Measurements from ENCODE around the gene PPM1H. TPM values are rescaled to one million over a fixed set of nuclear protein-coding genes. Genes with fewer than 3 reads are reported as not detected.
A peak's percentile ranks its signal among the peaks of the same experiment; 100 is the strongest.
"Not testable (repeated sequence)": the region's sequence is repeated elsewhere in the genome, so short reads cannot be mapped to it uniquely, and the experiment has no call there.

PPM1H gene
- total RNA-seq, 1 donor from 2014 or later, result 4.5 TPM

DNA sequence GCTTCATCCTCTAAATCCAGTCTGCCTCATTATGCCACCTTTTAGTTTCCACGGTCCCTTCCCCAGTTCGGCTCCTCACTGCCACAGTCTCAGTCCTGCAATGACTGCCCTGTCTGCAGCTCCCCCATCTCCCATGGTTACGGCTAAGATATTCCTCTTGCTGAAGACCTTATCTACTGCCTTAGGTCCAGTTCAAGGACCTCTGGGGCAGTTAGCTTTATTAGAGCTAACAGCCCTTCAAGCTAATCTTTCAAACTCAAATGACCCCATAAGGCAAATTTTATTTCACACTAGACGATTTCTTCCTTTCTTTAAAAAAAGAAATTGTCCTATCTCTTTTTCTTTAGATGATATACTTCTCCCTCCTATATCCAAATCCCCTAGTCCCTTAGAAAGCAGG is 253.6 kb downstream of the PPM1H start:
- no peak for DNase-seq

DNA sequence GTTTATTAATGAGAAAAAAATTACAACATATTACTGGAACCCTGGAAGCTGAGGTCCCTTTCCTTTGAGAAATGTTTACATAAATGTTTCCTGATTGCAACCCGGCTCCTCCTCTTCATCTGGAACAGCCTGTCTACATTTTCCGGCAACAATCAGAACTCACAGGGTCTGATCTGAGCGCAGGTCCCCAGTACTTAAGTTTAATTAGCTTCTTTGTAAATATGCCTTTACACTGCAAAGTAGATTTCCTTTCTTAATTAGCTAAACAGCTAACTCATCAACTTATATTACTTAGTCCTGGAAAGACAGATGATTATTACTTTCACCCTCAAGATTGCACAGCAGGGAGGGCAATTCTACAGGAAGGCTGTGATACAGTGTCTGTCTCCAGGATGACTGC is 255.3 kb downstream of the PPM1H start:
- no peak for DNase-seq

DNA sequence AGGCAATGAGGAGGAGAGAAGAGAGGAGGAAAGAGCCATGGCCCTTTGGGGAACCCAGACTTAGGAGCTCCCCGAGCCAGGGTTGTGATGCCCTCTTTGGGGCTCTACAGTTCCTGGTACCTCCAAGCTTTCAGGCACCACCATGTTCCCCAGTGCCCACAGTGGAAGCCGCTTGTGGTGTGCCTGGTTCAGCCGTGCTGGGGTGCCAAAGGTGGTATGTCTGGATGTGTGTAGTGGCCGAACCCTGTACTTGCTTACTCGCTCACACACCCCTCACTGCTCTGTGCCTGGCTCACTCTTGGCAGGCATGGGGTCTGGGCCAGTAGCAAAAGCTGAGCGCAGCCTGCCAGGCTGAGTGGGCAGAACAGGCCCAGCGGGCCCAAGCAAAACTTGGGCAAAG is 257.6 kb downstream of the PPM1H start:
- no peak for DNase-seq

DNA sequence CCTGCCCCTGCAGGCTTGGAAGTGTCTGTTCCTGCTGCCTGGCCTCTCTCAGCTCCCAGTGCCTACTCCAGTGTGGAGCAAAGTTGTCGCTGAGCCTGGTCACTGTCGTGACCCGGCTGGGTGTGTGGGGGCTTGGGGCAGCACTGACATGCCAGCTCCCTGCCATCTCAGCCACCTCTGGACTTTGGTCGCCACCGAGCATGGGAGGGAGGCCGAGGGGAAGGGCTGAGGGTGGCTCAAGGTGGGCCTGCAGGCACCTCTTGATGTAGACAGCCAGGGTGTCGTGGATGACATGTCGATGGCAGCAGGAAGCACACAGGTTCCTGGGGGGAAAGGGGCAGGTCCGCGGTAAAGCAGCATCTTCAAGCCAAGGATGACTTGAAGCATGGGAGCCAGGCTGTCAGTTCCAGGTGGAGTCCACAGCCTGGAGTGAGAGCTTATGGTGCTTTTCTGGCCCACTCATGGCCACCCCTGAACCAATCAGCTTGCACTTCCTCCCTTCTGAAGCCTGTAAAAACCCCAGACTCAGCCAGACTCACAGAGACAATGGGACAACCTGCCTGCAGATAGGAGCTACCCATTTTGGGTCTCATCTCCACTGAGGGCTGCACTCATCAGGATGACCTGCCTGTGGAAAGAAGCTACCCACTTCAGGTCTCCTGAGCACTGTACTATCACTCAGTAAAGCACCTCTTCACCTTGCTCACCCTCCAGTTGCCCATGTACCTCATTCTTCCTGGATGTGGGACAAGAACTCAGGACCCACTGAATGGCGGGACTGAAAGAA is 258.2 kb downstream of the PPM1H start:
- no peak for DNase-seq

DNA sequence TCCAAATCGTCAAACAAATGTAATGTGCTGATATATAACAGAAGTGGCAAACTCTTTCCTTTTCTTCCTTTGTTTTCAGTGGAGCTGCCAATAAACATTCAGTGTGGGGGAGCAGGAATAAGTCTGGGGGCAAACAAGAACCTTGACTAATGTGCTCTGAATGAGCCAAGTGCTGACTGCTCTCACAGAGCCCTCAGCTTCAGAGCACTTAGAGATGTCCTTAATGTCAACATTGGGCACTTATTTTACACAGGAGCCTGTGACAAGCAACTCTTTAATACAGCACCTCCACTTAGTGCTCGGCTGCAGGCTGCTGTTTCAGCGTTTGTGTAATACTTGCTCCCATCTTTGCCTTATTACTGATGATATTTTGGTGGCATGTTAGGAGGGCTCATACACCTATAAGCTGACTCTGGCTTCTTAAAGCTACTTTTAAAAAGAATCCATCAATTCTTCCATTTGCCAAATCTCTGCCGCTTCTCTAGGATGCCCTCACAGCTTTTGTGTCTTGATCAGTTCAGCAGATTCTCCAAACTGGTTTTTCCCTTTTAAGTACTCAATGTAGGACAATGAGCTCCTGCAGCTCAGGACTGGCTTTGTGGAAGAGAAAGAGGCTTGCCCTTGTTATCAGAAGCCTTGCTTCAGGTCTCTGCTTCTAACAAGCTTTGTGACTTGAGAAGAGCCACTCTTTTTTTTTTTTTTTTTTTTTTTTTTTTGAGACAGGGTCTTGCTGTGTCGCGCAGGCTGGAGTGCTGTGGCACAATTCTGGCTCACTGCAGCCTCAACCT is 261.7 kb downstream of the PPM1H start:
- DNase-seq, result peak; percentile 49

DNA sequence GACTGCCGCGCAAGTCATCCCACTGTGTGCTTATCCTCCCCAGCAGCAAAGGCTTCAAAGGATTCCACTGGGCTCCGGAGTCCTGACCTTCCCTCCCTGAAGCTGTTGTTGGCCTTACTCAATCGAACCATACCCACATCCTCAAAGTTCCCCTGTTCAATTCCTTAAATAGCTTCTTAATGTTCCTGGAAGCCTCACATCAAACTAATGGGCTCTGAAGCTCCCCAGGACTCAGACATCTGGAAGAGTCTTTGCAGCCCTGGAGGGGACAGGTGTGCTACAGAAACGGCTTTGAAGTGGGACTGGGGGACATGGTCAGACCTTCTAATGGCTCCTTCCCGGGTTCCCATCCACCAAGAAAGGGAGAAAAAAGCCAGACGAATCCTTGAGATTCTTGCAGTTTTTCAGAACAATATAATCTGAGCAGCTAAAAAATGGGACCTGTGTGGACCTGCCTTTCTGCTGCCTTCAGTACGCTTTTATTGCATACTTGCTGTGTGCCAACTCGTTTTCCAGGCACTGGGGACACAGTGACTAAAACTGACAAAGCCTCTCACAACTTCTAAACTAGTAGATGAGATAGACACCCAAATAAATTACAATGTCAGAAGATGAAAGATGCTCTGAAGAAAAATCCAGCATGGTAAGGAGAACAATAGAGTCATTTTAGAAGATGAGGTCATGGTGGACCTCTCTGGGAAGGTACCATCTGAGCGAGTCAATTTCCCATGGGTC is 263.8 kb downstream of the PPM1H start:
- no peak for DNase-seq

DNA sequence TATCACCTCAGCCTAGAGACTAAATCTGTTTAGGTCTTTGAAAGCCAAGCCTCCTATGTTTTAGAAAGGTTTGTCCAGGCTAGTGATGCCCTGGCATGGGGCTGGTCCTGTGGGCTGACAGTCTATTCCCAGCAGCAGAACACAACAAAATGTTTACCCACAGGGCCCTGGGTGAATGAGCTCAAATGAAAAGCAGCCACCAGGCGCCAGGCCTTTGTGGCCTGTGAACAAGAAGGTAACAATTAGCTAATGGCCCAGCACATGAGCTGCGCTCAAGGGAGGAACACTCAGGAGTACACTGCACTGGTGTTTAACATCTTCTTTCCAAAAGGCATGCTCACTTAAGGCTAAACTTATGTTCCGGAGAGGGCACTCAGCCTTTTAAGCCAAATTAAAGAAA is 266.2 kb downstream of the PPM1H start:
- DNase-seq, result no peak

DNA sequence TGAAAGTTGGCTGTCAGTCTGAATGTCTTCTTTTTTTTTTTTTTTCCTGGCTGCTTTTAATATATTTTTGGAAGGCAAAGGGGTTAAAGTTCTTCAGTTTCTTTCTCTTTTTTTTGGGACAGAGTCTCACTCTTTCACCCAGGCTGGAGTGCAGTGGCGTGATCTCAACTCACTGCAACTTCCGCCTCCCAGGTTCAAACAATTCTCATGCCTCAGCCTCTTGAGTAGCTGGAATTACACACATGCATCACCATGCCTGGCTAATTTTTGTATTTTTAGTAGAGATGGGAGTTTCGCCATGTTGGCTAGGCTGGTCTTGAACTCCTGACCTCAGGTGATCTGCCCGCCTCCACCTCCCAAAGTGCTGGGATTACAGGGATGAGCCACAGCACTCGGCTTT is 270.0 kb downstream of the PPM1H start:
- DNase-seq, result not testable (repeated sequence)

DNA sequence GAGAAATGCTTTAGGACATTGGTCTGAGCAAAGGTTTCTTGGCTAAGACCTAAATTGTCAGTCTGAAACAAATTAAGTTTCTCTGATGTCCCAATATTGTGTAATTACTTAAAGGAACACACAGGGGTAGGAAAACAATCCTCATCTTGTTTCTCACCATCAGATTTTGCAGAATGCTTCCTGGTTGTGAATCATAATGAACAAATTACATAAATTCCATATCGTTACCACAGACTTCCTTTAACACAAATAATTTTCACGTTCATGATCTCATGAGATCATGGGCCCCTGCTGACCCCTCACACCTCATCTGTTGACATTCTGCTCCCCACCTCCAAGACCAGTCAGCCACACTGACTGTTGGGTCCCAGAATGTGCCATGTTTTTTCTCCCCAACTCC is 274.2 kb downstream of the PPM1H start:
- DNase-seq, result no peak

DNA sequence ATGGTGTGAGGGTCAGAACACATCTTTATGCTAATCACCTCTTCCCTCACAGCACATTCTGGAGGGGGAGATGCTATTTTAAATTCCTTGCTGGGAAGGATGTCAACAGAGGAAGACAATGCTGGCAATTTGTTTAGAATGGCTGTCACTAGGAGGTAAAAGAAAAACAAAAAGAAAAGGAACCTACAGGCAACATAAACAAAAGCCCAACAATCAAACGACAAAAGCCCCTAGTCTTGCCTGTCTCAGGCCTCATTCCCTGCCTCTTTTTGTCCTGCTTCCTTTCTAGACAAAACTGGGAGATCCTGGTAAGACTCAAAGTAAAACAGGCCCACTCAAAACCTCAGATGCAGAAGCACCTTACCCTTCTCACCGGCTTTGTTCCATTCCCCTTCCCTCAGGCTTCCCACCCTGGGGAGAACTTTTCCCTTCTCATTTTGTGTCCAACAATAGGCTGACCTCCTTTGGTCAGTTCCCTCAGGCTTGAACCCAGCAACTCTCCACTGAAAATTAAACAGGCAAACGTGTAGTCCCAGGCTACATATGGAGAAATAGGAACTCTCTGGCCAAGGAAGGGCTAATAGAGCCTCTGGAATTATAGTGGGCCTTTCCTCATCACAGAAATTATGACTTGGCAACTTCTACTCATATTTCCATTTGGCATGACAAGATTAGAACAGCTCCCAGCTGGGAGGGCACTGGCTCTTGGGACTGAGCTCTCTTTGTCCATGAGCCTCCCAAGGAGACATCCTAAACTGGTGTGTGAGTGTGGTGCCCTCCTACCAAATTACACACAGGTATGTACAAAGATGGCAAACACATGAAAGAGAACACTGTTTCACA is 275.3 kb downstream of the PPM1H start:
- no peak for DNase-seq

DNA sequence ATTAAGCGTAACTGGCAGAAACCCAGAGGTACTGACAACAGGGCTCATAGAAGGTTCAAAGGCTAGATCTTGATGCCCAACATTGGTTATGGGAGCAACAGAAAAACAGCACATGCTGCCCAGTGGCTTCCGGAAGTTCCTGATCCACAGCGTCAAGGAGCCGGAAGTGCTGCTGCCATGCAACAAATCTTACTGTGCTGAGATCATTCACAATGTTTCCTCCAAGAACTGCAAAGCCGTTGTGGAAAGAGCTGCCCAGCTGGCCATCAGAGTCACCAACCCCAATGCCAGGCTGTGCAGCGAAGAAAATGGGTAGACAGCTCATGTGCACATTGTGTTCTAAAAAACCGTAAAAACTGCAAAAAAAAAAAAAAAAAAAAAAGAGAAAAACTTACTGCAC is 276.0 kb downstream of the PPM1H start:
- peak; percentile 38 for DNase-seq

DNA sequence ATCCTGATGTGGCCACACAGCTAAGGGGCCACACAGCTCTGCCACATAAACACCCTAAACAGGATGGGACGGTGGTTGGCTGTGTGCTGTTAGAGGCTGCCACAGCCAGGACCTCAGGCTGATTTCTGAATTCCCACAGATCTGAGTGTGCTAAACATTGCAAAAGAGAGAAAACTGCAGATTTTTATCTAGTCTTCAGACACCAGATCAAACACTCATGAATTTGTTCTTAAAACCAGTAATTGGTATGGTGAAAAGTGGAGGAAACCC is 277.7 kb downstream of the PPM1H start:
- no peak for DNase-seq

DNA sequence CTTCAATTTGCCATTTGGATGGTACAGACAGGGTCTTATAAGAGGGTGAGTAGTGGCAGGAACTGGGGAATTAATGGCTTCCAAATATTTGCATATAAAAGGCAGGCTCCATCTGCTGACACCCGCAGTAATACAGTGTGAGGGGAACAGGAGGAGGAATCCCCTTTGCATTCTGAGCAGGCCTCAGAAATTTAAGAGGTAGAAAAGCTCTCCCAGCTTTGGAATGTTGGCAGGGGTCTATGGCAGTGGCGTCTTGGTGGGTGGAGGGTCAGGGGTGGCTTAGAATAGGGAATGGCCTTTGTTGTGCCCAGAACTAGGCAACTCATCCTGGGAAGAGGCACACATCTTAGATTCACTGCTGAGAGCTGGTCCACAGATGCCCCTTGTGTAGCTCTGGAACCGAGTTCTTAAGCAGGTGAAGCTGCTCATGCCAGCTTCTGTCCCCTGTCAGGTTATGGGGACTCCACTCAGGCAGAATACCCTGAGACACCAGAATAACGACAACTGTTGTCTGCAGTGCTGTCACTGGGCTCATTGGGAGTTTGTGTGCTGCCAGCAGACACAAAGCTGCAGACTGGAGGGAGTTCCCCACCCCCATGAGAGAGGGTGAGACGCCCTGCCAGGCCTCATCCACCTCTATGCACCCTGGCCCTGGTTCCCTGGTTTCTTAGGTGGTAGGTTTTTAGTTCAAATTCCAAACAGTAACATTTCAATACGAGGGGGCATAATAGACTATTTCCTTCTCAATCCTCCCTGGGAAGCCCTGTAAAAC is 278.2 kb downstream of the PPM1H start:
- no peak for DNase-seq

DNA sequence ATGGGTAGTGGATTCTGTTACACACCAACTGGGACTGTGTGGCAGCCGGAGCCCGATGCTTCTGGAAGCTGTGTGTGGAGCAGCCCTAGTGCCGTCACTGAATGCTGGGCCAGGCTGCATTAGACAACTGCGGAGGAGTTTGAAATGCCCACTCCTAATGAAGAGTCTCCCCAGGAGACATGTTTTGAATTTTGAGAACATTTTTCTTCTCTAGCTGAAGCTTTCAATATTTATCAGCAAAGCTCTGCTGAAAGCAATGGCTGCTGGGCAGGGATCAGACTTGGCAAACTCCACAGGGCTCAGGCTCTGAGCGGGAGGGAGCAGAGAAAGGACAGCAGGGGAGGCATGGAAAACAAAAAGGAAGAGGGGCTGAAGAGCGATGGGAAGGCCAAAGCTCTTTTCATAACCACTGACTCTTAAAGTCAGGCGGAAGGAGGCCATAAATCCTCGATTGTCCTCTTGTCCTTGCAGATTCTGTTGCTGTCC is 279.2 kb downstream of the PPM1H start:
- DNase-seq, result peak; percentile 84

DNA sequence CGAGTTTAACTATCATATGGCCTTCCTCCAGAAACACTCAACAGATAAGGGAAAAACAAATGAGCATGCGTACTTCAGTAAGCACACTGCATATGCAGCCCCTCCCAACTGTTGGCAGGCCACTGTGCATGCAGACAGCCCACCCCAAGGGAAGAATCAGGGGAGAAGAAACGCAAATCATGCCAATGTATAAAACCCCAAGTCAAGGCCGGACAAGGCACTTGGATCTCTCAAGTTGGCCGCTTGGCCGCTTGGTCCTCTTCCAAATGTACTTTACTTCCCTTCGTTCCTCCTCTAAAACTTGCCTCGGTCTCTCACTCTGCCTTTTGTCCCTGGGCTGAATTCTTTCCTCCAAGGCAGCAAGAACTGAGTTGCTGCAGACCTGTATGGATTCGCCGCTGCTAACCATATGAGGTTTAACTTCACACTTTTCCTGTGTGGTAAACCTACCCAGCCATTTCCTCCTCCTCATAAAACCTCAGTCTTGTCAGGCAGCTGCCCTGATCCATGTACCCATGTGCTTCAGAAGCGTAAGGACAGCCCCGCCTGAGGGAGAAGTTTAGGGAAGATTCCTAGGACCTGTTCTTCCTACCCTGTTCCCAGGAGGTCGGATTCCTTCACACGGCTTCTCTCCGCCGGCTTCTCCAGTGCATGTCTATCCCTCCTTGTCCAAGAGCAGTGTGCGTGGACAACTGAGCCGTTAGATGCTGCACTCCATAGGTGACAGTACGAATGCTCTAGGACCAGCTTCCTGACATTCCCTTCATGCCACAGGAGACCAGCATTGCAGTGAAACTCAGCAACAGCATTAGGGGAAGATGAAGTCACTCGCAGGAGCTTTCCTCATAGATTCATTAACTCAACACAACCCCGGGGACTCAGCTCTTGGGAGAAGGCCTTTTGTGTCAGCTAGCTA is 280.4 kb downstream of the PPM1H start:
- no peak for DNase-seq

DNA sequence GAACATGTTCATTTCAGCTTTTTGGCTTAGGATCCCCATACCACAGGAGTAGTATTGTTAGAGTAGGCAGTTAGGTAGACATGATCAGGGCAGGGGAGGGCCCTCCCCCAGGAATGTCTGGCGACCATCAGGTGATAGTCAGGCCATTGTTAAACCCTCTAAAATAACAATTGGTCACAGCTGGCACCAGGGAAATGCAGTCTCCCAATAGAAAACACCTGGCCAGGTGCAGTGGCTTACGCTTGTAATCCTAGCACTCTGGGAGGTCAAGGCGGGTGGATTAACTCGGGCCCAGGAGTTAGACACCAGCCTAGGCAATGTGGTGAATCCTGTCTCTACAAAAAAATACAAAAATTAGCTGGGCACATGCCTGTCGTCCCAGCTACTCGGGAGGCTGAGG is 281.2 kb downstream of the PPM1H start:
- DNase-seq, result no peak

DNA sequence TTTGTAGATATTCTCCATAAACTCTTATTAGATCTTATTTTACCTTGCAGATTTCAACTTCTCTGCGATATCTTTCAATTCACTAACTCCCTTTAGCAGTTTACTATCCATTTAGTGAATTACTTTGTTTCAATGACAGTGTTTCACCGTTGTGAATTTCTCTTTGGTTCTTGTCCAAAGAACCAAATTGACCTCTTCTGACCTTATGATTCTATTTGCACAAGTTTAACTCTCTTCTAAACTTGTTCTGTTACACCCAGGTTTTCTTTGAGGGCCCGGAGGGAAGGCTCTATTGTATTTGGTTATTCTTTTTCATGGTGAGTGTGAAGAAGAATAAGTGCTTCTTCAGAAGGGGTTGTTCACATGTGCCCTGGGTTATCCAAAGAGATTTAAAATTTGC is 281.6 kb downstream of the PPM1H start:
- DNase-seq, result no peak

DNA sequence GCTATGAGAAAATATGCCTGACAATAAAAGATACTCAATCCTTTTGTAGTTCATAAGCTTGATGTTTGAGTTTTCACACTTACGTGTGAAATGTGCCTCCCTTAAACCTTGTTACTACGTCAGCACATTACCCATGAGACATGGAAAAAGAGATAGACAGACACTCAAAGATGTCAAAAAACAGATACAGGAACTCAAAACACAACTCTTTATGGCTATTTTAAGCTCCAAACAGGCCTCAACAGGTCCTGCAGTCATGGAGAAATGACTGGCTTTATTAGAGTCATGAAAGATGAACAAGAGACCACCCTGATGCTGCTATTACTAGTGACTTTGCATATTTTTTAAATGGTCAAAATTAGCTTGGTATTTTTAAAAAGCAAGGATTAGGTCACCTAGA is 283.8 kb downstream of the PPM1H start:
- DNase-seq, result no peak

DNA sequence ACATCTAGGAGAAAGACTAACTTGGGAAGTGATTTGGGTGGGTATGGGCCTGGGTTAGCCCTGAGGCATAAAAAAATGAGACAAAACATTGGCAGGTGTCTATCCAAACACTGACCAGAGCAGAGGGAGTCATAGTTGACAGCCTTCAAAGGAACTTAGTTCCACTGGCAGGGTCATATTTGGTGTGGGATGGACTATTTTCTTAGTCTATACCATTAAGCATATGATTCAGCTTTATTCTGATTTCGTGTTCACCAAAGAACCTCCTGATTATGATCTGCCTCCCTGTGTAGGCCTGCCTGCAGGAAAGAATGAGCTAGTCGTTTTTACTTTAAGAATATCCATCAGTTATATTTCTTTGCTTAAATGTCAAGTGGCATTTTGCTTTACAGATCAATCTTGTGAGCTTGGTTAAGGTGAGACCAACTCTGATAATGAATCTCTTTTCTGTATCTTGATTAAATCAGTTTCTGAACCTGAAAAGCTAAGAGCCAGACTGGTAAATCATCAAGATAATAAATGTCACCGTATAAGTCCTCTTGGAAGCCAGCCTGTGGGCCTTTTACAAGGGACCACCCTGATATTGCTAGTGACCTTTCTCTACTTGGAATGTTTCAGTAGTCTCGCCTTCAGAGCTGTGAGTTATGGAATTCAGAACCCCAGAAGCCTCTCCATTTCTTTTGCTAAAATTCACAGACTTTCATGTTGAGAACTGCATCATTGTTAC is 285.4 kb downstream of the PPM1H start:
- no peak for DNase-seq

DNA sequence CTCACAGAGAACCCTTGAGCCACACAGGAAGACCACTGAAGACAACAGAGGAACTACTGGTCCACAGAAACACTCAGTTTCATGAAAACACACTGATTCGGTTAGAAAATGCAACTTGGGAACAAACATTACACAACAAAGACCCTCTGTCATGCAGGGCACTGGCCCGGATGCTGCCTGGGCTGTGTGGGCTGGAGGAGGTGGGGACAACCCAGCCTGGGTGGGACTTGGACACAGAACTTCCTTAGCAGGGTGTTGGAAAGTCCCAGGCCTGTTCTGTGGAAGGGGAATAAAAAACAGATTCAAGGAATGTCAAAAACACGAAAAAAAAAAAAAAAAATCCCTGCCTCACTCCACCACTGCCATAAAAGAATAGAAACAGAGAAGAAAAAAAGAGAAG is 287.4 kb downstream of the PPM1H start:
- DNase-seq, result no peak

All from tongue (tissue), 2 donors.